Naive thymus-derived CD4-positive, alpha-beta T cell (primary cell): ENCODE data around the gene DTNB. TPM values are rescaled to one million over a fixed set of nuclear protein-coding genes. Genes with fewer than 3 reads are reported as not detected.

Source experiments
- ATAC-seq: fragments of 150-1000 bp; cut with Tn5 transposase; 2 replicates; pipeline ENCODE4 v1.10.0; 2021; ENCODE audit warnings: mild to moderate bottlenecking, moderate library complexity
- CTCF ChIA-PET: fragments of 350-600 bp; sonication (Branson Sonifier 250); formaldehyde crosslinking; loops from one replicate; lab custom pipeline; 2021; ENCODE audit warnings: antibody characterized with exemption; lab: Charles Lee
- POLR2A ChIA-PET: fragments of 350-600 bp; sonication (Branson Sonifier 250); formaldehyde crosslinking; loops from one replicate; lab custom pipeline; 2021; ENCODE audit warnings: antibody characterized with exemption, inconsistent platforms; lab: Charles Lee
- DNase-seq, 9 donors: peaks; one replicate each; pipeline versions ENCODE4 v3.0.0 to v3.0.0-alpha.2; 2020 to 2022; ENCODE audit warnings: mixed read lengths in 1 of 9
- H3K27ac ChIP-seq: one replicate; pipeline ENCODE4 v1.7.0; 2013; ENCODE audit warnings: mild to moderate bottlenecking, low read depth, low read length, moderate library complexity
- H3K27me3 ChIP-seq, 2 donors: one replicate each; pipeline ENCODE4 v1.7.0; 2013; ENCODE audit warnings: low read length in 2 of 2, mild to moderate bottlenecking in 2 of 2, moderate library complexity in 2 of 2; ENCODE audit not compliant: control insufficient read depth in 2 of 2, insufficient read depth in 2 of 2
- H3K36me3 ChIP-seq, 3 experiments: 1 replicate in 2 of 3; 2 replicates in 1 of 3; pipeline ENCODE4 v1.7.0; 2013; ENCODE audit warnings: low read length in 3 of 3, mild to moderate bottlenecking in 3 of 3, moderate library complexity in 1 of 3; ENCODE audit not compliant: insufficient read depth in 3 of 3, control insufficient read depth in 2 of 3
- H3K4me1 ChIP-seq, 2 donors: one replicate each; pipeline ENCODE4 v1.7.0; 2013; ENCODE audit warnings: low read length in 2 of 2, mild to moderate bottlenecking in 2 of 2, moderate library complexity in 1 of 2; ENCODE audit not compliant: control insufficient read depth in 2 of 2, insufficient read depth in 2 of 2
- H3K4me3 ChIP-seq: 2 replicates; pipeline ENCODE4 v1.7.0; 2013; ENCODE audit warnings: mild to moderate bottlenecking, low read length
- H3K9me3 ChIP-seq, 3 experiments: 1 replicate in 2 of 3; 2 replicates in 1 of 3; pipeline ENCODE4 v1.7.0; 2013; ENCODE audit warnings: low read length in 3 of 3; ENCODE audit not compliant: control insufficient read depth in 2 of 3
- H3K27ac Mint-ChIP-seq, 9 donors: one replicate each; pipeline ENCODE4 v1.8.0; 2020 to 2022; ENCODE audit warnings: mixed read lengths in 9 of 9, mild to moderate bottlenecking in 8 of 9, moderate library complexity in 5 of 9, inconsistent platforms in 2 of 9
- H3K27me3 Mint-ChIP-seq, 5 donors: one replicate each; pipeline ENCODE4 v1.8.0; 2021 to 2022; ENCODE audit warnings: mixed read lengths in 5 of 5, mild to moderate bottlenecking in 1 of 5
- H3K36me3 Mint-ChIP-seq, 5 donors: one replicate each; pipeline ENCODE4 v1.8.0; 2020 to 2022; ENCODE audit warnings: mixed read lengths in 5 of 5, mild to moderate bottlenecking in 3 of 5, inconsistent platforms in 1 of 5
- H3K4me1 Mint-ChIP-seq, 7 donors: one replicate each; pipeline ENCODE4 v1.8.0; 2020 to 2022; ENCODE audit warnings: mixed read lengths in 7 of 7, mild to moderate bottlenecking in 3 of 7, inconsistent platforms in 1 of 7
- H3K4me3 Mint-ChIP-seq, 10 donors: one replicate each; pipeline ENCODE4 v1.8.0; 2020 to 2022; ENCODE audit warnings: mild to moderate bottlenecking in 10 of 10, mixed read lengths in 10 of 10, moderate library complexity in 6 of 10, inconsistent platforms in 2 of 10
- H3K9me3 Mint-ChIP-seq, 11 donors: one replicate each; pipeline ENCODE4 v1.8.0; 2020 to 2022; ENCODE audit warnings: mixed read lengths in 11 of 11, mild to moderate bottlenecking in 4 of 11, inconsistent platforms in 1 of 11, moderate library complexity in 1 of 11
- intact Hi-C, 2 donors: fragments of 100-400 bp; cut with micrococcal nuclease; formaldehyde crosslinking; loops; one replicate each; pipeline ENCODE4 v1.15.1; 2023
- polyA plus RNA-seq, 2 donors: library from polyadenylated mRNA; unstranded; fragments of 300-500 nt; fragmentation: Illumina TruSeq; gene quantifications; one replicate each; pipeline ENCODE4 v1.2.3, GENCODE V29; 2021
- total RNA-seq, 6 experiments: library from RNA in 5 of 6; stranded (reverse) in 5 of 6; gene quantifications; 1 replicate in 5 of 6; 2 replicates in 1 of 6; pipeline ENCODE4 v1.2.3 and lab custom pipeline; 2021 to 2026

The DTNB gene
- total and polyA plus RNA-seq, 7 experiments from 2014 or later: 17.0 to 56.2 (median 33.1) TPM

DNA sequence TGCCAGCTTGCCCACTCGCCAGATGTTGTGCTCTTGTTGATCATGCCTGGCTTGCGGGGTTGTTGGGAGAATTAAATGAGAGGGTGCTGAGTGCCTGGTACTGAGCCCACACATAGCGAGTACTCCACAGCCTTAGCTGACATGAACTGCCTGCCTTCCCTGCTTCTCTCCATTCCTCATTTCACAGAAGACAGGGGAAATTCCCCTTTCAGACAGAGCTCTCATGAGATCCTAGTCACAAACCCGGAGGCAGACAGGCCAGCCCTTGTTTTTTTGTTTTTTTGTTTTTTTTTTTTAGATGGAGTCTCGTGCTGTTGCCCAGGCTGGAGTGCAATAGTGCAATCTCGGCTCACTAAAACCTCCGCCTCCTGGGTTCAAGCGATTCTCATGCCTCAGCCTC, 314.5 kb downstream of the DTNB start:
- ChIA-PET CTCF (no interaction called here), POLR2A (no interaction called here)
- no peak overlapping the region for H3K27ac ChIP-seq
- H3K36me3 Mint-ChIP-seq: no peaks in the 10 kb centered on the region
- no peak overlapping the region for H3K27ac Mint-ChIP-seq
- H3K36me3 ChIP-seq: no peaks in the 10 kb centered on the region
- DNase-seq (no peak), ATAC-seq (no peak)
- no peak overlapping the region for H3K4me3 Mint-ChIP-seq
- peaks cover 0 to 2% (median 0%) of the 10 kb centered on the region in 11 donors for H3K9me3 Mint-ChIP-seq
- peaks cover 3 to 4% of the 10 kb centered on the region in 2 donors for H3K4me1 ChIP-seq
- H3K4me3 ChIP-seq: no peak overlapping the region
- no peaks in the 10 kb centered on the region for H3K27me3 ChIP-seq
- H3K9me3 ChIP-seq: no peaks in the 10 kb centered on the region
- peaks cover 0 to 3% (median 0%) of the 10 kb centered on the region in 5 donors for H3K27me3 Mint-ChIP-seq
- peaks cover 7 to 21% (median 16%) of the 10 kb centered on the region in 7 donors for H3K4me1 Mint-ChIP-seq
- intact Hi-C loops: no loop called here

- Histone ChIP-seq H3K27me3 (no peaks in the 10 kb centered on the region), H3K4me3 (no peak overlapping the region), H3K4me1 (peaks cover 3 to 4% of the 10 kb centered on the region in 2 donors), H3K9me3 (no peaks in the 10 kb centered on the region), H3K27ac (no peak overlapping the region), H3K36me3 (no peaks in the 10 kb centered on the region)
- Mint-ChIP-seq H3K4me3 (peak overlapping the region in 1 of 10 donors; percentile 29), H3K4me1 (peaks cover 5 to 17% (median 12%) of the 10 kb centered on the region in 7 donors), H3K9me3 (peaks cover 0 to 2% (median 0%) of the 10 kb centered on the region in 11 donors), H3K36me3 (no peaks in the 10 kb centered on the region), H3K27ac (no peak overlapping the region), H3K27me3 (peaks cover 0 to 3% (median 0%) of the 10 kb centered on the region in 5 donors)
- intact Hi-C loops: no loop called here
- ChIA-PET CTCF (no interaction called here), POLR2A (interaction anchor here (1.3 kb wide), 1 partner anchor 64 kb away, joined by 3 read pairs; no protein-coding TSS in a partner anchor)
- DNase-seq (no peak), ATAC-seq (no peak)
Measured at GRCh38 chr2:25358249-25358815, 315.0 kb downstream of the DTNB start.

DNA sequence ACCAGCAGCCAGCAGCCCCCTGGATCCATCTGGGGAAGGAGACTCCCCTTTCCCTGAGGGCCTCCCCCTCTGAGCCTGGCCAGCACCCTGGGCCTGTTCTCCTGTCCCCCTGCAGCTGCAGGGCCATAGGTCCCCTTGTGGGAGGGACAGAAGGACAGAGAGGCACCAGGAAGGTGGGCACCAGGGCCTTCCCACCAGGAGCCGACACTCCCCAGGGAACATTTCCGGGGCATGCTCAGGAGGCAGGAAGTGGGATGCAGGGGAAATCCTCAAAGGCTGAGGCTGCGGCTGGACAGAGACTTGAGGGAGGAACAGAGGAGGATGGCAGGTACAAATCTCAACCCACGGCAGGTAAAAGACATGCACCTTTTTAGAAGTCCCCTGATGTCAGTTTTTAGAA, 317.3 kb downstream of the DTNB start:
- no peak overlapping the region for H3K27ac Mint-ChIP-seq
- intact Hi-C loops: no loop called here
- Histone ChIP-seq H3K27ac (no peak overlapping the region), H3K4me1 (no peaks in the 10 kb centered on the region), H3K36me3 (no peaks in the 10 kb centered on the region), H3K9me3 (no peaks in the 10 kb centered on the region), H3K27me3 (no peaks in the 10 kb centered on the region), H3K4me3 (no peak overlapping the region)
- H3K4me1 Mint-ChIP-seq: peaks cover 0 to 11% (median 0%) of the 10 kb centered on the region in 7 donors
- peaks cover 0 to 11% (median 0%) of the 10 kb centered on the region in 5 donors for H3K27me3 Mint-ChIP-seq
- ATAC-seq (no peak), DNase-seq (no peak)
- ChIA-PET CTCF (no interaction called here), POLR2A (no interaction called here)
- H3K36me3 Mint-ChIP-seq: no peaks in the 10 kb centered on the region
- no peak overlapping the region for H3K4me3 Mint-ChIP-seq
- peaks cover 0 to 4% (median 0%) of the 10 kb centered on the region in 11 donors for H3K9me3 Mint-ChIP-seq

- H3K27me3 ChIP-seq: no peaks in the 10 kb centered on the region
Measured at GRCh38 chr2:25355270-25355669, 318.1 kb downstream of the DTNB start.

GRCh38 chr2:25354116-25354515, 319.3 kb downstream of the DTNB start:
- intact Hi-C loops: no loop called here
- H3K36me3 ChIP-seq: no peaks in the 10 kb centered on the region
- no peak overlapping the region for H3K4me3 ChIP-seq
- H3K27me3 Mint-ChIP-seq: peaks cover 0 to 12% (median 0%) of the 10 kb centered on the region in 5 donors
- no peaks in the 10 kb centered on the region for H3K9me3 ChIP-seq
- H3K27me3 ChIP-seq: no peaks in the 10 kb centered on the region
- CTCF ChIA-PET: interaction anchor here (0.6 to 1.3 kb wide), 4 partner anchors 12 to 379 kb away, joined by 3 read pairs; no protein-coding TSS in a partner anchor
- DNase-seq: no peak
- H3K36me3 Mint-ChIP-seq: peaks cover 0 to 3% (median 0%) of the 10 kb centered on the region in 5 donors
- peaks cover 0 to 3% (median 0%) of the 10 kb centered on the region in 11 donors for H3K9me3 Mint-ChIP-seq
- no peak for ATAC-seq
- no peak overlapping the region for H3K27ac ChIP-seq
- POLR2A ChIA-PET: no interaction called here
- H3K4me3 Mint-ChIP-seq: no peak overlapping the region
- peaks cover 6 to 18% (median 12%) of the 10 kb centered on the region in 7 donors for H3K4me1 Mint-ChIP-seq
- no peak overlapping the region for H3K27ac Mint-ChIP-seq
- H3K4me1 ChIP-seq: peaks cover 0 to 4% of the 10 kb centered on the region in 2 donors

More at GRCh38 chr2:25355270-25355669, 318.1 kb downstream of the DTNB start:
- H3K9me3 ChIP-seq: no peaks in the 10 kb centered on the region
- Mint-ChIP-seq H3K27ac (no peak overlapping the region), H3K4me1 (peaks cover 3 to 12% (median 3%) of the 10 kb centered on the region in 7 donors), H3K36me3 (peaks cover 0 to 3% (median 0%) of the 10 kb centered on the region in 5 donors), H3K4me3 (no peak overlapping the region), H3K9me3 (peaks cover 0 to 4% (median 0%) of the 10 kb centered on the region in 11 donors), H3K27me3 (peaks cover 0 to 12% (median 0%) of the 10 kb centered on the region in 5 donors)
- DNase-seq (no peak), ATAC-seq (no peak)
- no peaks in the 10 kb centered on the region for H3K36me3 ChIP-seq
- H3K4me1 ChIP-seq: peaks cover 0 to under 1% of the 10 kb centered on the region in 2 donors
- H3K27ac ChIP-seq: no peak overlapping the region
- ChIA-PET CTCF (no interaction called here), POLR2A (interaction anchor here (0.8 kb wide), 1 partner anchor 9 kb away, joined by 3 read pairs; no protein-coding TSS in a partner anchor)
- intact Hi-C loops: no loop called here
- H3K4me3 ChIP-seq: no peak overlapping the region

DNA sequence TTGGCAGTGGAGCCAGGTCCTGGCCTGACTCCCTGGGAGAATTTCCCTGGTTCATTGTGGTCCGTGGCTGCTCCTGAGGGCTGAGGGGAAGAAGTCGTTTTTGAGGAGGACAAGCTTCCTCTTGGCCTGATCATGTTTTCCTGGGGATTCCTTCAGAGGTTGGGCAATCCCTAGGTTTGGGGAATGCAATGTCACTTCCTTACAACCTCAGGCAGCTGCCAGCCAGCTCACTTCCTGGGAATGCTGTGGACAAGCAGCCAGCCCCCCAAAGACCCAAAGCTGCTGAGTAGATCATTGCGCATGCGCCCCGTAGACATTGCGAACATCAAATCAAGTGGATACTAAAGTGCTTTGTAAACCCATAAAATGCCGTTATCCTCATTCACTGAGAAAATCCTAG, 324.0 kb downstream of the DTNB start:
- DNase-seq (no peak), ATAC-seq (no peak)
- H3K4me1 ChIP-seq: peaks cover 0 to 4% of the 10 kb centered on the region in 2 donors
- H3K36me3 Mint-ChIP-seq: peaks cover 0 to 3% (median 0%) of the 10 kb centered on the region in 5 donors
- H3K4me3 Mint-ChIP-seq: no peak overlapping the region
- H3K27me3 Mint-ChIP-seq: peaks cover 0 to 9% (median 0%) of the 10 kb centered on the region in 5 donors
- H3K36me3 ChIP-seq: no peaks in the 10 kb centered on the region
- intact Hi-C loops: loop anchor here in 1 of 2 donors (10.0 kb wide), 1 partner anchor 325 kb away; the partner anchor contains the start of gene DTNB
- no peak overlapping the region for H3K27ac Mint-ChIP-seq
- peaks cover 0 to 3% (median 0%) of the 10 kb centered on the region in 11 donors for H3K9me3 Mint-ChIP-seq
- ChIA-PET POLR2A (interaction anchor here (0.6 to 2.4 kb wide), 2 partner anchors 13 to 44 kb away, joined by 4 to 9 read pairs; no protein-coding TSS in a partner anchor), CTCF (interaction anchor here (1.4 kb wide), 1 partner anchor 13 kb away, joined by 4 read pairs; no protein-coding TSS in a partner anchor)
- H3K4me3 ChIP-seq: no peak overlapping the region
- peaks cover 11 to 27% (median 18%) of the 10 kb centered on the region in 7 donors for H3K4me1 Mint-ChIP-seq
- no peaks in the 10 kb centered on the region for H3K9me3 ChIP-seq
- H3K27me3 ChIP-seq: no peaks in the 10 kb centered on the region
- no peak overlapping the region for H3K27ac ChIP-seq
